Neuronal stem cell (in vitro differentiated cells): ENCODE results near the gene PSMD12.

Source experiments
- DNase-seq: peaks from one replicate; pipeline ENCODE4 v3.0.0-alpha.2; 2013; ENCODE audit warnings: low spot score
- H2AFZ ChIP-seq: one replicate; pipeline ENCODE4 v1.6.1; 2013; ENCODE audit warnings: mild to moderate bottlenecking, low read length, inconsistent platforms
- H2AK5ac ChIP-seq: 2 replicates; pipeline ENCODE4 v1.6.1; 2013; ENCODE audit warnings: low read depth, mild to moderate bottlenecking, inconsistent platforms, low read length, moderate library complexity, mixed read lengths
- H2BK120ac ChIP-seq: 2 replicates; pipeline ENCODE4 v1.6.1; 2013; ENCODE audit warnings: low read depth, mild to moderate bottlenecking, inconsistent platforms, low read length, moderate library complexity, mixed read lengths
- H2BK12ac ChIP-seq: one replicate; pipeline ENCODE4 v1.6.1; 2013; ENCODE audit warnings: low read length, inconsistent platforms
- H2BK15ac ChIP-seq: 2 replicates; pipeline ENCODE4 v1.6.1; 2013; ENCODE audit warnings: mild to moderate bottlenecking, low read length, inconsistent platforms, mixed read lengths
- H2BK5ac ChIP-seq: one replicate; pipeline ENCODE4 v1.6.1; 2013; ENCODE audit warnings: inconsistent platforms, mild to moderate bottlenecking, low read length, moderate library complexity
- H3K14ac ChIP-seq: one replicate; pipeline ENCODE4 v1.6.1; 2013; ENCODE audit warnings: low read length, inconsistent platforms
- H3K18ac ChIP-seq: 2 replicates; pipeline ENCODE4 v1.6.1; 2013; ENCODE audit warnings: low read length, inconsistent platforms
- H3K23ac ChIP-seq: 2 replicates; pipeline ENCODE4 v1.6.1; 2013; ENCODE audit warnings: low read depth, mild to moderate bottlenecking, mixed read lengths, low read length, inconsistent platforms; ENCODE audit not compliant: poor library complexity
- H3K27ac ChIP-seq: replicated peaks from 3 replicates; pipeline ENCODE4 v1.5.1; 2013; ENCODE audit warnings: low read length, inconsistent platforms
- H3K27me3 ChIP-seq, 3 experiments: 2 replicates each; pipeline ENCODE4 v1.6.1; 2013; ENCODE audit warnings: low read length in 3 of 3, mild to moderate bottlenecking in 2 of 3, inconsistent platforms in 1 of 3, low read depth in 1 of 3, mixed read lengths in 1 of 3, moderate library complexity in 1 of 3; ENCODE audit not compliant: control insufficient read depth in 3 of 3, insufficient read depth in 3 of 3
- H3K36me3 ChIP-seq, 2 donors: replicated peaks in 1 of 2; 2 replicates each; pipeline ENCODE4 v1.6.1; 2013; ENCODE audit warnings: low read length in 2 of 2; ENCODE audit not compliant: control insufficient read depth in 2 of 2, insufficient read depth in 2 of 2
- H3K4ac ChIP-seq: 2 replicates; pipeline ENCODE4 v1.6.1; 2013; ENCODE audit warnings: inconsistent platforms, mild to moderate bottlenecking, low read length, moderate library complexity
- H3K4me1 ChIP-seq, 2 donors: 1 replicate in 1 of 2; 2 replicates in 1 of 2; pipeline ENCODE4 v1.6.1; 2013; ENCODE audit warnings: low read length in 2 of 2, low read depth in 1 of 2; ENCODE audit not compliant: control insufficient read depth in 2 of 2, insufficient read depth in 1 of 2
- H3K4me2 ChIP-seq: one replicate; pipeline ENCODE4 v1.6.1; 2013; ENCODE audit warnings: mild to moderate bottlenecking, low read length, inconsistent platforms; ENCODE audit not compliant: insufficient read depth, poor library complexity, severe bottlenecking
- H3K4me3 ChIP-seq, 2 donors: 2 replicates each; pipeline ENCODE4 v1.5.1; 2013; ENCODE audit warnings: low read length in 2 of 2, mild to moderate bottlenecking in 2 of 2, inconsistent platforms in 1 of 2, moderate library complexity in 1 of 2
- H3K79me1 ChIP-seq: one replicate; pipeline ENCODE4 v1.6.1; 2013; ENCODE audit warnings: low read depth, mild to moderate bottlenecking, inconsistent platforms, low read length, moderate library complexity
- H3K9ac ChIP-seq: one replicate; pipeline ENCODE4 v1.6.1; 2013; ENCODE audit warnings: mild to moderate bottlenecking, low read depth, low read length, inconsistent platforms; ENCODE audit not compliant: poor library complexity
- H3K9me3 ChIP-seq, 2 donors: replicated peaks in 1 of 2; 2 replicates each; pipeline versions ENCODE3 to v1.6.1; 2013; ENCODE audit warnings: low read length in 2 of 2, mild to moderate bottlenecking in 2 of 2, inconsistent platforms in 1 of 2, low read depth in 1 of 2, mixed read lengths in 1 of 2, moderate library complexity in 1 of 2; ENCODE audit not compliant: control insufficient read depth in 2 of 2, insufficient read depth in 1 of 2
- H4K8ac ChIP-seq: one replicate; pipeline ENCODE4 v1.6.1; 2013; ENCODE audit warnings: low read depth, mild to moderate bottlenecking, inconsistent platforms, low read length, moderate library complexity
- H4K91ac ChIP-seq: one replicate; pipeline ENCODE4 v1.6.1; 2013; ENCODE audit warnings: low read length, low read depth, mild to moderate bottlenecking, inconsistent platforms; ENCODE audit not compliant: poor library complexity
- WGBS, 2 donors: extraction: QIAGEN DNeasy Blood & Tissue Kit; methylation state at CpG; one replicate each; pipeline ENCODE4 v1.1.7; 2013; ENCODE audit warnings: missing lambda C conversion rate in 2 of 2, mixed read lengths in 1 of 2; ENCODE audit not compliant: insufficient read length in 2 of 2, insufficient replicate concordance in 1 of 2; ENCODE audit errors: extremely low coverage in 2 of 2; 5-methylcytosine and 5-hydroxymethylcytosine counted together

PSMD12 gene

GRCh38 chr17:67379251-67379630 is 12.9 kb upstream of the PSMD12 start:
- no peak overlapping the region for H3K18ac ChIP-seq
- no peak overlapping the region for H3K23ac ChIP-seq
- peaks cover 0 to 3% (median 0%) of the 10 kb centered on the region in 3 experiments for H3K27me3 ChIP-seq
- no peak overlapping the region for H3K27ac ChIP-seq
- no peak overlapping the region for H2BK120ac ChIP-seq
- H3K14ac ChIP-seq = no peak overlapping the region
- H2AK5ac ChIP-seq = no peak overlapping the region
- H4K91ac ChIP-seq = no peak overlapping the region
- peaks cover 4% of the 10 kb centered on the region for H3K79me1 ChIP-seq
- WGBS, 2 donors = no CpG with 5 or more reads among the region's 8 CpGs
- H2AFZ ChIP-seq = peak overlapping the region; percentile 94
- no peak overlapping the region for H2BK15ac ChIP-seq
- H3K9ac ChIP-seq = no peak overlapping the region
- peak overlapping the region; percentile 67 to 91 for H3K4me3 ChIP-seq
- H3K9me3 ChIP-seq = no peaks in the 10 kb centered on the region
- peaks cover 5 to 18% of the 10 kb centered on the region in 2 donors for H3K4me1 ChIP-seq
- no peak overlapping the region for H4K8ac ChIP-seq
- no peak overlapping the region for H3K4ac ChIP-seq
- peak overlapping the region; percentile 62 for H3K4me2 ChIP-seq
- H2BK5ac ChIP-seq = no peak overlapping the region
- no peak overlapping the region for H2BK12ac ChIP-seq
- no peak for DNase-seq
- peaks cover 0 to 5% of the 10 kb centered on the region in 2 donors for H3K36me3 ChIP-seq

DNA sequence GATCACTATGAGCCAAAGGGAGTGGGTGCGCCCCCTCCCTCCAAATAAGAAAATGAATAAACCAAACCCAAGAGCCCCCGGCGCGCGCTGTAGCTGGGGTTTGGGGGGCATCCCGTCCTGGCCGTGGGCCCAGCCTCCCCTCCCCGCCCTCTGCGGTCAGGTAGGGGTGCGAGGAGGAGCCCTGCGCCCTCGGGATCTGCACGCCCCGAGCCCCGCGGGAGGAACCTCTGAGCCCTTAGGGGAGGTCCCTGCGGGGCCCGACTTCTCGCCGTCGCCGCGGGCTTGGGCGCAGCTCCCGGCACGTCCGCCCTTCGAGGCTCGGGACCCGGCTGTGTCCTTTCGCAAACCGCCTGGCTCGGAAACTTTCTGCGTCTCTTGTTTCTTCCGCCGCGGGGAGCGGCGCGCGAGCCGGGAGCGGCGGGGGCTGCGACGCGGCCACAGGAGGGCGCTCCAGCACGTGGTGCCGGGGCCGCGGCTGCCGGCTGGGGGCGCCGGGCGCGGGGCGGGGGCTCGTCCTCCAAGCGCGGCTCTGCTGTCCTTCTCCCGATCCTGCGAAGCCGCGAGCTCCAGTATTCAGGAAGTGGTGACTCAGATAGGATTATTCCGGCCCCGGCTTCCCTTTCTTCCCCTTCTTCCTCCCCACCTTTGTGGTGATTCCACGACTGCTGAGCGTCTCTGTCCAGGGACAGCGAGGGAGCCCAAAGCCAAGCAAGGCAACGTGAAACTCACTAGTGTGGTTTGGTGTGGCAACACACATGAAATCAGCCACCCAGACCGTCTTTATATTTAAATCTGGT is 12.3 kb upstream of the PSMD12 start:
- no peaks in the 10 kb centered on the region for H3K9me3 ChIP-seq
- H4K8ac ChIP-seq = peak overlapping the region; percentile 57
- H3K4me1 ChIP-seq = peaks cover 5 to 18% of the 10 kb centered on the region in 2 donors
- H3K27me3 ChIP-seq = peaks cover 0 to 3% (median 0%) of the 10 kb centered on the region in 3 experiments
- H3K4me3 ChIP-seq = peak overlapping the region; percentile 91 to 97
- H3K27ac ChIP-seq = peak overlapping the region; percentile 76
- peak overlapping the region; percentile 94 for H2AFZ ChIP-seq
- peak overlapping the region; percentile 78 for H2BK5ac ChIP-seq
- H3K23ac ChIP-seq = peak overlapping the region; percentile 98
- H3K79me1 ChIP-seq = peaks cover 4% of the 10 kb centered on the region
- peak; percentile 82 for DNase-seq
- peak overlapping the region; percentile 96 for H3K18ac ChIP-seq
- no CpG with 5 or more reads among the region's 72 CpGs for WGBS, 2 donors
- H4K91ac ChIP-seq = no peak overlapping the region
- peak overlapping the region; percentile 62 for H3K4me2 ChIP-seq
- no peak overlapping the region for H2BK12ac ChIP-seq
- peak overlapping the region; percentile 76 for H2AK5ac ChIP-seq
- H3K14ac ChIP-seq = peak overlapping the region; percentile 77
- H3K36me3 ChIP-seq = peaks cover 0 to 5% of the 10 kb centered on the region in 2 donors
- peak overlapping the region; percentile 28 for H3K4ac ChIP-seq
- H2BK15ac ChIP-seq = no peak overlapping the region
- peak overlapping the region; percentile 92 for H3K9ac ChIP-seq
- H2BK120ac ChIP-seq = peak overlapping the region; percentile 67

DNA sequence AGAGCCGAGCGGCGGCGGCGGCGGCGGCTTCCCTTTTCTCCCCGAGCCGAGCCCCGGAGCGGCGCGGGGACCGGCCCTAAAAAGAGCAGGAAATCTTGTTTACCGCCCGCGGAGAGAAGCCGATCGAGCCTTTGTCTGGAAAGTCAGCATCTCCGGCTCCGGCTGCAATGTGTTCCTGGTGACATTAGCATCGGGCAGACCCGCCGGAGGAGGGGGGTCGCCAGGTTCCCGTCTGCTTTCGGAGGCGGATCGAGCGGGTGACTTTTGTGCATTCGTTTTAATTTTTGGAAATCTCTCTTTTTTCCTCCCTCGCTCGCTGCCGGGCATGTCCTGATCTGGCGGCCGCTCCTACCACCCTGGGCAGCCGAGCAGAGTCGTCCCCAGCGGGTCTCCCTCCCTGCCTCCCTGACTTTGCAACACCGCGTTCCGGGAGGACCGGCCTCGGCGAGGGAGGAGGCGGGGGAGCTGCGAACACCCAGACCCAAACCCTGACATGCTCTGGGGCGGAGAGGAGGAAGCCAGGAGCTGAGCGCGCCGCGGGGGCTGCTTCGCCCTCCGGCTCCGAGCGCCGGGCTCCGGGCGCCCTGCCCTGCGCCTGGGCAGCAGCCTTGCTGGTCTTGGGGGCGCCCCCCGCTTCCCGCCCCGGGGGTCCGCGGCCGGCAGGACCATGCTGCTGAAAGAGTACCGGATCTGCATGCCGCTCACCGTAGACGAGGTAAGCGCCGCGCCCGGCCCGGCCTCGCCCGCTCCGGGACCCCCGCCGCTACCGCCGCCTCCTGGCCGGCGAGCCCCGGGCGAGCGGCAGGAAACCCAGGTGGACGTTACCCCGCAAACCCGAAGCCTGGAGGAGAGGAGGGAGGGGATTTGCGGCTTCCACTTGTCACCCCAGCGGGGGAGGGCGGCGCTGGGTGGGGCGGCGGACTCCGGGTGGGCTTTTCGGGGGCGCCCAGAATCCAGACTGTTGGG is 11.4 kb upstream of the PSMD12 start:
- Histone ChIP-seq H4K8ac (no peak overlapping the region), H2BK12ac (no peak overlapping the region), H3K23ac (peak overlapping the region; percentile 98), H2BK120ac (peak overlapping the region; percentile 67), H3K79me1 (no peaks in the 10 kb centered on the region), H3K36me3 (peaks cover 0 to 3% of the 10 kb centered on the region in 2 donors), H3K9me3 (no peaks in the 10 kb centered on the region), H3K4me3 (peak overlapping the region; percentile 91 to 97), H3K4ac (peak overlapping the region; percentile 28), H3K9ac (peak overlapping the region; percentile 96), H4K91ac (no peak overlapping the region), H3K4me1 (peaks cover 5 to 18% of the 10 kb centered on the region in 2 donors), H2BK15ac (peak overlapping the region; percentile 94), H2AK5ac (peak overlapping the region; percentile 76), H3K18ac (peak overlapping the region; percentile 96), H2AFZ (peak overlapping the region; percentile 94), H3K27ac (peak overlapping the region; percentile 61), H2BK5ac (peak overlapping the region; percentile 78), H3K14ac (peak overlapping the region; percentile 77), H3K27me3 (peaks cover 0 to 3% (median 0%) of the 10 kb centered on the region in 3 experiments), H3K4me2 (peak overlapping the region; percentile 62)
- peak; percentile 57 for DNase-seq
- no CpG with 5 or more reads among the region's 100 CpGs for WGBS, 2 donors
